HFFc6 (cell line): Measurements from ENCODE around the gene CCDC92. TPM values are rescaled to one million over a fixed set of nuclear protein-coding genes. Genes with fewer than 3 reads are reported as not detected.

Experiments used
- DNase-seq: peaks from one replicate; pipeline ENCODE4 v3.0.0-alpha.2; 2018
- H3K27ac Mint-ChIP-seq: 2 replicates; pipeline ENCODE4 v1.8.0; 2020; ENCODE audit warnings: mild to moderate bottlenecking, mixed read lengths
- H3K27me3 Mint-ChIP-seq: 2 replicates; pipeline ENCODE4 v1.8.0; 2021; ENCODE audit warnings: mild to moderate bottlenecking, moderate library complexity, mixed read lengths; ENCODE audit not compliant: insufficient read depth
- H3K36me3 Mint-ChIP-seq: 2 replicates; pipeline ENCODE4 v1.8.0; 2021; ENCODE audit warnings: low read depth, mixed read lengths
- H3K4me1 Mint-ChIP-seq: 2 replicates; pipeline ENCODE4 v1.8.0; 2020; ENCODE audit warnings: low read depth, mixed read lengths
- H3K4me3 Mint-ChIP-seq: 2 replicates; pipeline ENCODE4 v1.8.0; 2020; ENCODE audit warnings: mild to moderate bottlenecking, moderate library complexity, mixed read lengths
- H3K9me3 Mint-ChIP-seq: 2 replicates; pipeline ENCODE4 v1.8.0; 2020; ENCODE audit warnings: mild to moderate bottlenecking, mixed read lengths
- total RNA-seq, 6 experiments: library from RNA; stranded (reverse); fragmentation: NEBNext Ultra II Directional; extraction: Animal tissue kit (Norgen Biotek cat#: 25700); gene quantifications; 2 replicates in 1 of 6; 3 replicates in 5 of 6; pipeline ENCODE4 v1.2.3, GENCODE V29; 2021
- TF ChIP-seq, protein P1 (sequence below): fragments of 200-600 bp; sonication (generic); IDR thresholded peaks from 2 replicates; pipeline ENCODE4 v1.5.0; 2021; ENCODE audit warnings: antibody characterized with exemption, mild to moderate bottlenecking

CCDC92 gene
- total RNA-seq, 6 experiments from 2014 or later, result 48.3 to 55.1 (median 51.6) TPM

DNA sequence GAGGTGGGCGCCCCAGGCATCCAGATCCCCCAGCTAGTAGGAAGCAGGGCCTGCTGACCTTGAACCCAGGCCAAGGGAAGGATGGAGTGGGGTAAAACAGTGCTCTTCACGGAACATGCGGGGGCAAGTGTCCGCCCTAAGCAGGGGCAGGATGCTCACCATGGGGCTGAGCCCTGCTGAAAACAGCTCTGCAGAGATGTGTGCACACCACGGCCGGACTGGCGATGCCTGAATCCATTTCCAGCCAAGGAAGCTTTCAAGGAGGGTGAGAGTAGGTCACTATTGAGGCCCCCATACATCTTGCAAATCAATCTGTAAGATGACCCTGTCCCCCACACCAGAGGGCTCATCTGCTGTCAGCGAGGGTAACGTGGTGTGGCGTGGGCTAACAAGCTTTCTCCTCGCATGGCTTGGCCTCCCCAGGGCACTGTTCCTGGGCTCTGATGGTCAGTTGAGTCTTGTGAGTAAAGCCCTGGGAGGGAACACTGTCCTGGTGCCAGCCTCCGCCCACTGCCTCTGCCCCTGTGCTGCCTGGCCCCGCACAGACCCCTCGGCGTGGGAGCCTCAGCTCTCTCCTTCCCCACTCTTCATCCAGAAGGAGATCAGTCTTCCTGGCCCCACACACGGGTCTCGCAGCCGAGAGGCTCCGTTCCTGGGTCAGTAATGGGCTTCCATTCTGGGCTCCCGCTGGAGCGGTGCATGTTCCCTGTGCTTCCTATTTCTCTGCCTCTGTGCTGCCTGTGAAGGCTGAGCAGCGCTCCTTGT lies 69.1 kb downstream of the CCDC92 start:
- no peak overlapping the region for H3K4me3 Mint-ChIP-seq
- no peak for DNase-seq
- no peak overlapping the region for H3K27ac Mint-ChIP-seq
- H3K9me3 Mint-ChIP-seq, result peaks cover 3% of the 10 kb centered on the region; the same call in 1 of the 2 replicates
- peaks cover 33% of the 10 kb centered on the region for H3K4me1 Mint-ChIP-seq
- TF ChIP-seq, protein P1, sequence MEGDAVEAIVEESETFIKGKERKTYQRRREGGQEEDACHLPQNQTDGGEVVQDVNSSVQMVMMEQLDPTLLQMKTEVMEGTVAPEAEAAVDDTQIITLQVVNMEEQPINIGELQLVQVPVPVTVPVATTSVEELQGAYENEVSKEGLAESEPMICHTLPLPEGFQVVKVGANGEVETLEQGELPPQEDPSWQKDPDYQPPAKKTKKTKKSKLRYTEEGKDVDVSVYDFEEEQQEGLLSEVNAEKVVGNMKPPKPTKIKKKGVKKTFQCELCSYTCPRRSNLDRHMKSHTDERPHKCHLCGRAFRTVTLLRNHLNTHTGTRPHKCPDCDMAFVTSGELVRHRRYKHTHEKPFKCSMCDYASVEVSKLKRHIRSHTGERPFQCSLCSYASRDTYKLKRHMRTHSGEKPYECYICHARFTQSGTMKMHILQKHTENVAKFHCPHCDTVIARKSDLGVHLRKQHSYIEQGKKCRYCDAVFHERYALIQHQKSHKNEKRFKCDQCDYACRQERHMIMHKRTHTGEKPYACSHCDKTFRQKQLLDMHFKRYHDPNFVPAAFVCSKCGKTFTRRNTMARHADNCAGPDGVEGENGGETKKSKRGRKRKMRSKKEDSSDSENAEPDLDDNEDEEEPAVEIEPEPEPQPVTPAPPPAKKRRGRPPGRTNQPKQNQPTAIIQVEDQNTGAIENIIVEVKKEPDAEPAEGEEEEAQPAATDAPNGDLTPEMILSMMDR, result no peak
- H3K27me3 Mint-ChIP-seq, result peaks cover 17% of the 10 kb centered on the region
- 0 out of 2 replicates have a peak, but pooled peaks cover 4% of the 10 kb centered on the region for H3K36me3 Mint-ChIP-seq

DNA sequence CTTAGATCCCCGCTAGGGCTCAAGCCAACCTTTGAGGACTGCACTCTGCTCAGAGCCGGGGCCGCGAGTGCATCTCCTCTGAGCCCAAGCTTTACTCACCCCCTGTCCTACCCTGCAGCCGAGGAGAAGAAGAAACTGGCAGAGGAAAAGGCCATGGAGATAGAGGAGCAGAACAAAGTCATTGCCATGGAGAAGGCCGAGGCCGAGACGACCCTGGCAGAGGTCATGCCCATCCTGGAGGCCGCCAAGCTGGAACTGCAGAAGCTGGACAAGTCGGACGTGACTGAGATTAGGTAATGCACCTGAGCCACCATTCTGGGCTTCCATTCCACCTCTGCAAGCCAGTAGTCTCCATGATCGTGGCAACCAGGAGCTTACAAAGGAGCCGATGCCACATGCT lies 69.8 kb downstream of the CCDC92 start:
- Mint-ChIP-seq H3K4me1 (peaks cover 30% of the 10 kb centered on the region), H3K4me3 (no peak overlapping the region), H3K36me3 (0 out of 2 replicates have a peak, but pooled peaks cover 4% of the 10 kb centered on the region), H3K27ac (no peak overlapping the region), H3K9me3 (peaks cover 3% of the 10 kb centered on the region; the same call in 1 of the 2 replicates), H3K27me3 (peaks cover 17% of the 10 kb centered on the region)
- DNase-seq, result no peak
- TF ChIP-seq, protein P1, result no peak

DNA sequence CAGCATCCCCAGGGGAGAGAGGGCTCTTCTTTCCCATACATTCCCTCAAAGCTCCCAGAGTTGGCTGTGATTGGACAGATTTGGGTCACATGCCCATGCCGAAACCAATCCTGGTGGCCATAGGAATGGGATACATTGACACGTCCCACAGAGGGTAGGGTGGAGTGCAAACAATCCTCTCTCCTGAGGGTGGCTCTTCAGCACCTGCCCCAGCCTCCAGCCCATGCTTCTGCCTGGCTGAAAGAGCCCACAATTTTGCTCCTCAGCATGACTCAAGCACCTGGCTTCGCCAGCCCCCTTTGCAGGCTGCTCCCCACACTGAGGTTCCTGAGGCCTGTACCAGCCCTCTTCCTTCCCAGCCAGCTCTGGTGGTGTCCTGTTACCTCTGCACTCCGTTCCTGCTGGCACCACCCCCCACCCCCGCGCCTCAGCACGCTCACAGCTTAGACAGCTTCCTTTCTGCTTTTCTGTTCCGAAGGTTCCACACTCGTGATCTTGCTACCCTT lies 71.7 kb downstream of the CCDC92 start:
- H3K4me3 Mint-ChIP-seq, result no peak overlapping the region
- TF ChIP-seq, protein P1, result no peak
- H3K4me1 Mint-ChIP-seq, result peaks cover 36% of the 10 kb centered on the region
- no peak overlapping the region for H3K27ac Mint-ChIP-seq
- peaks cover 3% of the 10 kb centered on the region; the same call in 1 of the 2 replicates for H3K9me3 Mint-ChIP-seq
- 0 out of 2 replicates have a peak, but pooled peaks cover 4% of the 10 kb centered on the region for H3K36me3 Mint-ChIP-seq
- H3K27me3 Mint-ChIP-seq, result peaks cover 17% of the 10 kb centered on the region
- no peak for DNase-seq

GRCh38 chr12:123899368-123899767 lies 73.3 kb downstream of the CCDC92 start:
- Mint-ChIP-seq H3K4me1 (peaks cover 29% of the 10 kb centered on the region), H3K4me3 (no peak overlapping the region), H3K27me3 (peaks cover 18% of the 10 kb centered on the region), H3K36me3 (0 out of 2 replicates have a peak, but pooled peaks cover 4% of the 10 kb centered on the region), H3K9me3 (peaks cover 3% of the 10 kb centered on the region; the same call in 1 of the 2 replicates), H3K27ac (no peak overlapping the region)
- DNase-seq, result no peak
- TF ChIP-seq, protein P1, result no peak

DNA sequence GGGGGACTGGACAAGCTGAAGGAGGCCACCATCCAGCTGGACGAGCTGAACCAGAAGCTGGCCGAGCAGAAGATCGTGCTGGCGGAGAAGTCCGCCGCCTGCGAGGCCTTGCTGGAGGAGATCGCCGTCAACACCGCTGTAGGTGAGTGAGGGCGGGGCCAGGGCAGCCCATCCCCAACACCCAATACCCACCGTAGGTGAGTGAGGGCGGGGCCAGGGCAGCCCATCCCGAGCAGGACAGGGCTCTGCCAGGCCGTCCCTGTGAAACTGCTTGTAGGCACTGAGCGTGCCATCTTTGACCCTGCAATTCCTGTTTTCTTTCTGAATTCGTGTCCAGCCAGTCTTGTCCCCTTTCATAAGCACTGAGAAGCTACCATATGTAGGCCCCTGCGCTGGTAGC lies 74.0 kb downstream of the CCDC92 start:
- no peak for DNase-seq
- Mint-ChIP-seq H3K36me3 (0 out of 2 replicates have a peak, but pooled peaks cover 4% of the 10 kb centered on the region), H3K4me3 (no peak overlapping the region), H3K4me1 (peaks cover 29% of the 10 kb centered on the region), H3K9me3 (peaks cover 3% of the 10 kb centered on the region; the same call in 1 of the 2 replicates), H3K27me3 (peaks cover 16% of the 10 kb centered on the region), H3K27ac (no peak overlapping the region)
- TF ChIP-seq, protein P1, result no peak
